CD4-positive, alpha-beta T cell treated with Interferon gamma for 1 hour (primary cell): Measurements from ENCODE around the gene LGALS3BP.

Experiments
- DNase-seq: peaks from one replicate; pipeline ENCODE4 v3.0.0-alpha.2; 2020

Gene LGALS3BP

GRCh38 chr17:78935419-78936323 is 44.1 kb downstream of the LGALS3BP start:
- no peak for DNase-seq

- no peak for DNase-seq
These were observed 44.9 kb downstream of the LGALS3BP start for GRCh38 chr17:78934681-78935418.

- peak; percentile 13 for DNase-seq
These were observed 45.7 kb downstream of the LGALS3BP start for GRCh38 chr17:78933959-78934568.

GRCh38 chr17:78933025-78933958 is 46.4 kb downstream of the LGALS3BP start:
- DNase-seq: peak; percentile 42

GRCh38 chr17:78929908-78930775 is 49.6 kb downstream of the LGALS3BP start:
- no peak for DNase-seq

GRCh38 chr17:78925662-78926555 is 53.8 kb downstream of the LGALS3BP start:
- no peak for DNase-seq

- DNase-seq: peak; percentile 81
These were observed 54.5 kb downstream of the LGALS3BP start, which contains the start of gene TIMP2 for GRCh38 chr17:78925234-78925633. TSS of gene TIMP2 (minus strand) at chr17:78925387. CDS start at chr17:78925088, 299 bp downstream.

- no peak for DNase-seq
These were observed 55.1 kb downstream of the LGALS3BP start for GRCh38 chr17:78924481-78925151.

- DNase-seq: peak; percentile 74
These were observed 55.9 kb downstream of the LGALS3BP start for GRCh38 chr17:78923660-78924453.

- DNase-seq: no peak
These were observed 56.8 kb downstream of the LGALS3BP start for GRCh38 chr17:78922816-78923498.

- no peak for DNase-seq
These were observed 58.2 kb downstream of the LGALS3BP start for GRCh38 chr17:78921437-78921971.
